ENCODE results near the gene YWHAG. TPM values are rescaled to one million over a fixed set of nuclear protein-coding genes. Genes with fewer than 3 reads are reported as not detected.

YWHAG gene
- total RNA-seq, 2 donors from 2014 or later = 104 to 121 TPM

- Histone ChIP-seq H3K4me1 (peaks cover 3% of the 10 kb centered on the region), H3K36me3 (no peaks in the 10 kb centered on the region), H3K9ac (ENCODE audit: low read depth in 2 of 2, low read length in 2 of 2) (no peak overlapping the region)
Measured at GRCh38 chr7:76343931-76344321, 14.9 kb downstream of the YWHAG start.

GRCh38 chr7:76343294-76343930, 15.4 kb downstream of the YWHAG start:
- no peaks in the 10 kb centered on the region for H3K9me3 ChIP-seq
- no peak for DNase-seq
- no peak overlapping the region for H3K4me3 ChIP-seq
- no peaks in the 10 kb centered on the region for H3K36me3 ChIP-seq
- intact Hi-C loops (cut with DNase I) = no loop called here
- peaks cover 3% of the 10 kb centered on the region for H3K4me1 ChIP-seq
- no peak for TF ChIP-seq CTCF (IDR thresholded peaks at IDR 0.05)
- no peaks in the 10 kb centered on the region for H3K27me3 ChIP-seq
- no peak overlapping the region for H3K9ac ChIP-seq (ENCODE audit: low read depth in 2 of 2, low read length in 2 of 2)
- H3K27ac ChIP-seq = no peak overlapping the region

More at GRCh38 chr7:76343931-76344321, 14.9 kb downstream of the YWHAG start:
- H3K27me3 ChIP-seq = no peaks in the 10 kb centered on the region
- no peak for DNase-seq
- H3K4me3 ChIP-seq = no peak overlapping the region
- H3K27ac ChIP-seq = no peak overlapping the region
- TF ChIP-seq CTCF (IDR thresholded peaks at IDR 0.05) = no peak
- no peaks in the 10 kb centered on the region for H3K9me3 ChIP-seq
- intact Hi-C loops (cut with DNase I) = no loop called here

GRCh38 chr7:76342222-76342621, 16.6 kb downstream of the YWHAG start:
- H3K9ac ChIP-seq (ENCODE audit: low read depth in 2 of 2, low read length in 2 of 2) = no peak overlapping the region

GRCh38 chr7:76340617-76341131, 18.1 kb downstream of the YWHAG start:
- Histone ChIP-seq H3K4me1 (no peaks in the 10 kb centered on the region), H3K9ac (ENCODE audit: low read depth in 2 of 2, low read length in 2 of 2) (no peak overlapping the region), H3K36me3 (no peaks in the 10 kb centered on the region), H3K9me3 (no peaks in the 10 kb centered on the region), H3K27ac (no peak overlapping the region), H3K4me3 (no peak overlapping the region), H3K27me3 (no peaks in the 10 kb centered on the region)
- no peak for DNase-seq
- no peak for TF ChIP-seq CTCF (IDR thresholded peaks at IDR 0.05)
- intact Hi-C loops (cut with DNase I) = no loop called here

More at GRCh38 chr7:76342222-76342621, 16.6 kb downstream of the YWHAG start:
- Histone ChIP-seq H3K27ac (no peak overlapping the region), H3K9me3 (no peaks in the 10 kb centered on the region), H3K4me1 (peaks cover 3% of the 10 kb centered on the region), H3K4me3 (no peak overlapping the region), H3K36me3 (no peaks in the 10 kb centered on the region), H3K27me3 (no peaks in the 10 kb centered on the region)
- TF ChIP-seq CTCF (IDR thresholded peaks at IDR 0.05) = no peak
- intact Hi-C loops (cut with DNase I) = no loop called here
- no peak for DNase-seq

- H3K9ac ChIP-seq (ENCODE audit: low read depth in 2 of 2, low read length in 2 of 2) = no peak overlapping the region
- TF ChIP-seq CTCF (IDR thresholded peaks at IDR 0.05) = no peak
- intact Hi-C loops (cut with DNase I) = no loop called here
- DNase-seq = no peak
- no peak overlapping the region for H3K27ac ChIP-seq
- no peaks in the 10 kb centered on the region for H3K9me3 ChIP-seq
- no peaks in the 10 kb centered on the region for H3K4me1 ChIP-seq
- H3K4me3 ChIP-seq = no peak overlapping the region
- H3K36me3 ChIP-seq = no peaks in the 10 kb centered on the region
- no peaks in the 10 kb centered on the region for H3K27me3 ChIP-seq
Measured at GRCh38 chr7:76338298-76339084, 20.3 kb downstream of the YWHAG start.

Measured in colonic mucosa (tissue), 4 donors.